Caco-2 (cell line): ENCODE data around the gene CDCP1. TPM values are rescaled to one million over a fixed set of nuclear protein-coding genes. Genes with fewer than 3 reads are reported as not detected.

ENCODE experiments used
- BruUV-seq: library from RNA; stranded (reverse); fragments of 400-500 nt; replicated peaks from 2 replicates; lab custom pipeline; 2021; lab: Mats Ljungman, UMichigan
- CTCF ChIA-PET: fragments of 300-600 bp; sonication (Branson Sonifier 250); formaldehyde crosslinking; loops from one replicate; lab custom pipeline; 2022; ENCODE audit warnings: antibody characterized with exemption; lab: Charles Lee
- POLR2A ChIA-PET: fragments of 300-600 bp; sonication (Branson Sonifier 250); formaldehyde crosslinking; loops from one replicate; lab custom pipeline; 2022; ENCODE audit warnings: antibody characterized with exemption; lab: Charles Lee
- DNase-seq, 2 experiments: peaks; one replicate each; pipeline versions ENCODE4 v3.0.0 to v3.0.0-alpha.2; 2020 to 2022
- H3K27me3 ChIP-seq: replicated peaks from 2 replicates; pipeline ENCODE4 v1.6.0; 2011; ENCODE audit warnings: low read length; ENCODE audit not compliant: control insufficient read depth, insufficient read depth
- H3K36me3 ChIP-seq: 2 replicates; pipeline ENCODE4 v1.5.1; 2011; ENCODE audit warnings: low read length; ENCODE audit not compliant: control insufficient read depth, insufficient read depth
- H3K4me1 ChIP-seq: fragments of 250-450 bp; sonication (Bioruptor Pico); 2 replicates; pipeline ENCODE4 v1.5.1; 2020; ENCODE audit warnings: mild to moderate bottlenecking
- H3K4me3 ChIP-seq: 2 replicates; pipeline ENCODE4 v1.5.1; 2011; ENCODE audit warnings: low read depth, mild to moderate bottlenecking, control low read depth, low read length
- H3K9me3 ChIP-seq: fragments of 250-450 bp; sonication (Bioruptor Pico); 2 replicates; pipeline ENCODE4 v1.5.1; 2020; ENCODE audit warnings: mild to moderate bottlenecking, moderate library complexity
- H3K27ac Mint-ChIP-seq: one replicate; pipeline ENCODE4 v1.8.0; 2022; ENCODE audit warnings: mixed read lengths; ENCODE audit not compliant: unreplicated experiment
- H3K27me3 Mint-ChIP-seq: one replicate; pipeline ENCODE4 v1.8.0; 2022; ENCODE audit warnings: mixed read lengths; ENCODE audit not compliant: insufficient read depth, unreplicated experiment
- H3K36me3 Mint-ChIP-seq: one replicate; pipeline ENCODE4 v1.8.0; 2022; ENCODE audit warnings: mild to moderate bottlenecking, mixed read lengths; ENCODE audit not compliant: insufficient read depth, unreplicated experiment
- H3K4me1 Mint-ChIP-seq: one replicate; pipeline ENCODE4 v1.8.0; 2022; ENCODE audit warnings: low read depth, mixed read lengths; ENCODE audit not compliant: unreplicated experiment
- H3K4me3 Mint-ChIP-seq: one replicate; pipeline ENCODE4 v1.8.0; 2022; ENCODE audit warnings: mild to moderate bottlenecking, moderate library complexity, mixed read lengths; ENCODE audit not compliant: unreplicated experiment
- H3K9me3 Mint-ChIP-seq: one replicate; pipeline ENCODE4 v1.8.0; 2022; ENCODE audit warnings: mixed read lengths; ENCODE audit not compliant: unreplicated experiment
- intact Hi-C: fragments of 100-400 bp; cut with micrococcal nuclease; formaldehyde crosslinking; loops from one replicate; pipeline ENCODE4 v1.10.0; 2022; ENCODE audit not compliant: unreplicated experiment
- total RNA-seq: library from RNA; stranded (reverse); gene quantifications from 2 replicates; pipeline ENCODE4 v1.2.3, GENCODE V29; 2022
- TF ChIP-seq, protein P1 (sequence below), 2 experiments: fragments of 200-600 bp in 1 of 2; IDR thresholded peaks; 1 replicate in 1 of 2; 2 replicates in 1 of 2; pipeline versions ENCODE4 v1.5.1 to v1.8.0; 2011 to 2022; ENCODE audit warnings: antibody characterized with exemption in 1 of 2, control low read depth in 1 of 2, inconsistent platforms in 1 of 2, low read depth in 1 of 2, low read length in 1 of 2, mild to moderate bottlenecking in 1 of 2, moderate library complexity in 1 of 2; ENCODE audit not compliant: insufficient read depth in 1 of 2, severe bottlenecking in 1 of 2, unreplicated experiment in 1 of 2

CDCP1 gene
- total RNA-seq, 1 experiment from 2014 or later = 22.5 TPM

DNA sequence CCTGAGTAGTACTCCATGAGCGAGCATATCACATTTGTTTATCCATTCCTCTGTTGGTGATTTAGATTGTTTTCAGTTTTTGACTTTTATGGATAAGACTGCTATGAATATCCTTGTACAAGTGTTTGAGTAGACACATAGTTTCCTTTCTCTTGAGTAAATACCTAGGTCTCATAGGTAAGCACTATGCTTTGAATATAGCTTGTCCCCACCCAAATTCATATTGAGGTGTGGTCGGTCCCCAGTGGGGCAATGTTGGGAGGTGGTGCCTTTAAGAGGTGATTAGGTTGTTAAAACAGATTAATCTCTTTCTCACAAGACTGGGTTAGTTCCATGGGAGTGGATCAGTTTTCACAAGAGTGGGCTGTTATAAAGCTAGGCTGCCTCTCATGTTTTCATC, 42.8 kb downstream of the CDCP1 start:
- no peaks in the 10 kb centered on the region for H3K27me3 Mint-ChIP-seq
- no peaks in the 10 kb centered on the region for H3K27me3 ChIP-seq
- BruUV-seq = no TSS peak
- no peaks in the 10 kb centered on the region for H3K4me1 Mint-ChIP-seq
- no peaks in the 10 kb centered on the region for H3K9me3 ChIP-seq
- intact Hi-C loops = no loop called here
- ChIA-PET POLR2A (no interaction called here), CTCF (no interaction called here)
- no peak overlapping the region for H3K4me3 Mint-ChIP-seq
- no peak overlapping the region for H3K27ac Mint-ChIP-seq
- no peaks in the 10 kb centered on the region for H3K4me1 ChIP-seq
- TF ChIP-seq, protein P1, sequence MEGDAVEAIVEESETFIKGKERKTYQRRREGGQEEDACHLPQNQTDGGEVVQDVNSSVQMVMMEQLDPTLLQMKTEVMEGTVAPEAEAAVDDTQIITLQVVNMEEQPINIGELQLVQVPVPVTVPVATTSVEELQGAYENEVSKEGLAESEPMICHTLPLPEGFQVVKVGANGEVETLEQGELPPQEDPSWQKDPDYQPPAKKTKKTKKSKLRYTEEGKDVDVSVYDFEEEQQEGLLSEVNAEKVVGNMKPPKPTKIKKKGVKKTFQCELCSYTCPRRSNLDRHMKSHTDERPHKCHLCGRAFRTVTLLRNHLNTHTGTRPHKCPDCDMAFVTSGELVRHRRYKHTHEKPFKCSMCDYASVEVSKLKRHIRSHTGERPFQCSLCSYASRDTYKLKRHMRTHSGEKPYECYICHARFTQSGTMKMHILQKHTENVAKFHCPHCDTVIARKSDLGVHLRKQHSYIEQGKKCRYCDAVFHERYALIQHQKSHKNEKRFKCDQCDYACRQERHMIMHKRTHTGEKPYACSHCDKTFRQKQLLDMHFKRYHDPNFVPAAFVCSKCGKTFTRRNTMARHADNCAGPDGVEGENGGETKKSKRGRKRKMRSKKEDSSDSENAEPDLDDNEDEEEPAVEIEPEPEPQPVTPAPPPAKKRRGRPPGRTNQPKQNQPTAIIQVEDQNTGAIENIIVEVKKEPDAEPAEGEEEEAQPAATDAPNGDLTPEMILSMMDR (IDR thresholded peaks at IDR 0.05; ENCODE audit: insufficient read depth in 1 of 2, low read depth in 1 of 2, low read length in 1 of 2, severe bottlenecking in 1 of 2, unreplicated experiment in 1 of 2) = no peak
- DNase-seq = no peak
- H3K9me3 Mint-ChIP-seq = no peaks in the 10 kb centered on the region
- no peaks in the 10 kb centered on the region for H3K36me3 ChIP-seq
- peaks cover 18% of the 10 kb centered on the region for H3K36me3 Mint-ChIP-seq
- H3K4me3 ChIP-seq = no peak overlapping the region

DNA sequence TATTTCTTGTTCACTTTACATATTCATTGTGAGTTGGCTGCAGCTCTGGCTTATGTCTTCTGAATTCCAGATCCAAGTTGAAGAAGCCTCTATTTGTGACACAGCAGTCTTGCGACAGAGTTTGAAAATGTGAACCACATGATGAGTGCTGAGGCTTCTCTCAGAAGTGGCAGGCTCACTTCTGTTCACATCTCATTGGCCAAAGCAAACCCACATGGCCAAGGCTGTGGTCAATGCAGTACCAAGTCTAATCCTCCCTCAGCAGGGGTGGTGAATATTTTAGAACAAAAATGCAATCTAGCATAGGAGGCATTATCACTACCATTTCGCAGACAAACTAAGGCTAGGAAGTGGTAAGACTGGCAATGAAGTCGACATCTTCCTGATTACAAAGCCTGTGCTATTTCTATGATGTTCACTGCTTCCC, 45.2 kb downstream of the CDCP1 start:
- no peaks in the 10 kb centered on the region for H3K27me3 ChIP-seq
- Mint-ChIP-seq H3K27me3 (no peaks in the 10 kb centered on the region), H3K36me3 (peaks cover 21% of the 10 kb centered on the region), H3K4me1 (no peaks in the 10 kb centered on the region), H3K9me3 (no peaks in the 10 kb centered on the region), H3K4me3 (no peak overlapping the region), H3K27ac (no peak overlapping the region)
- TF ChIP-seq, protein P1 (IDR thresholded peaks at IDR 0.05; ENCODE audit: insufficient read depth in 1 of 2, low read depth in 1 of 2, low read length in 1 of 2, severe bottlenecking in 1 of 2, unreplicated experiment in 1 of 2) = no peak
- H3K4me1 ChIP-seq = no peaks in the 10 kb centered on the region
- no peaks in the 10 kb centered on the region for H3K9me3 ChIP-seq
- BruUV-seq = no TSS peak
- DNase-seq = no peak
- intact Hi-C loops = no loop called here
- ChIA-PET CTCF (interaction anchor here (0.7 kb wide), 1 partner anchor 151 kb away, joined by 3 read pairs; no protein-coding TSS in a partner anchor), POLR2A (interaction anchor here (0.6 kb wide), 1 partner anchor 8 kb away, joined by 5 read pairs; no protein-coding TSS in a partner anchor)
- H3K36me3 ChIP-seq = no peaks in the 10 kb centered on the region
- no peak overlapping the region for H3K4me3 ChIP-seq

DNA sequence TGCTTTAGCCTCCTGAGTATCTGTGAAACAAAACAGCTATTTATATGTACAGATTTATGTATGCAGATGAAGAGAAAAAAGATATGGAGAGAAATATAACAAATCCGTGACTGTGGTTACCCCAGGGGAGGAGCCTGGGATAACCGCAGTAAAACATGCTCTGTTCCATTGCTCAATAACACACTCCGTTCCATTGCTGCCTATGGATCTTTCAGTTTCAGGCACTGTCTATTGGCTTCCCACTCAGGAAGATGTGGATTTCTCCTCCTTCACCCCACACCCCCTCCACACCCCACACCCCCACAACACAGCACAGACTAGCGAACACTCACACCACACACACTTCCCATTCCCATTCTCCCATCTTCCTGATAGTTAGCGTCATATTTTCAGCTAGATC, 47.9 kb downstream of the CDCP1 start:
- CTCF ChIA-PET = no interaction called here
- Mint-ChIP-seq H3K4me1 (no peaks in the 10 kb centered on the region), H3K4me3 (no peak overlapping the region), H3K36me3 (peaks cover 29% of the 10 kb centered on the region), H3K9me3 (no peaks in the 10 kb centered on the region), H3K27me3 (no peaks in the 10 kb centered on the region), H3K27ac (no peak overlapping the region)
- POLR2A ChIA-PET = no interaction called here
- TF ChIP-seq, protein P1 (IDR thresholded peaks at IDR 0.05; ENCODE audit: insufficient read depth in 1 of 2, low read depth in 1 of 2, low read length in 1 of 2, severe bottlenecking in 1 of 2, unreplicated experiment in 1 of 2) = no peak
- no TSS peak for BruUV-seq
- intact Hi-C loops = no loop called here
- Histone ChIP-seq H3K4me1 (peaks cover 7% of the 10 kb centered on the region), H3K9me3 (no peaks in the 10 kb centered on the region), H3K27me3 (no peaks in the 10 kb centered on the region), H3K36me3 (peaks cover 1% of the 10 kb centered on the region; the same call in 1 of the 2 replicates), H3K4me3 (no peak overlapping the region)
- no peak for DNase-seq
